Mesendoderm (in vitro differentiated cells): ENCODE measurements around the gene CADPS2.

Experiments
- DNase-seq: peaks from one replicate; pipeline ENCODE4 v3.0.0; 2013
- H2AK5ac ChIP-seq: 2 replicates; pipeline ENCODE4 v1.6.1; 2013; ENCODE audit warnings: low read length, inconsistent platforms
- H2BK120ac ChIP-seq: 2 replicates; pipeline ENCODE4 v1.6.1; 2013; ENCODE audit warnings: low read depth, mild to moderate bottlenecking, low read length, moderate library complexity, mixed read lengths
- H2BK15ac ChIP-seq: replicated peaks from 2 replicates; pipeline ENCODE4 v1.6.1; 2013; ENCODE audit warnings: low read depth, mild to moderate bottlenecking, moderate library complexity
- H2BK5ac ChIP-seq: 2 replicates; pipeline ENCODE4 v1.6.1; 2013; ENCODE audit warnings: low read length, inconsistent platforms
- H3K18ac ChIP-seq: 2 replicates; pipeline ENCODE4 v1.6.1; 2013; ENCODE audit warnings: mild to moderate bottlenecking, low read length, mixed read lengths
- H3K23ac ChIP-seq: one replicate; pipeline ENCODE4 v1.6.1; 2013; ENCODE audit warnings: low read length
- H3K27ac ChIP-seq: 2 replicates; pipeline ENCODE4 v1.5.1; 2013; ENCODE audit warnings: low read depth, mild to moderate bottlenecking, inconsistent platforms, low read length, moderate library complexity
- H3K27me3 ChIP-seq: 2 replicates; pipeline ENCODE4 v1.6.1; 2013; ENCODE audit warnings: low read length, control low read depth, mild to moderate bottlenecking, inconsistent platforms; ENCODE audit not compliant: insufficient read depth, poor library complexity
- H3K36me3 ChIP-seq: 2 replicates; pipeline ENCODE4 v1.6.1; 2013; ENCODE audit warnings: low read length, inconsistent platforms; ENCODE audit not compliant: control insufficient read depth, insufficient read depth
- H3K4ac ChIP-seq: one replicate; pipeline ENCODE4 v1.6.1; 2013; ENCODE audit warnings: low read depth, mild to moderate bottlenecking, low read length, moderate library complexity
- H3K4me1 ChIP-seq: 2 replicates; pipeline ENCODE4 v1.6.1; 2013; ENCODE audit warnings: low read depth, low read length, inconsistent platforms; ENCODE audit not compliant: control insufficient read depth
- H3K4me2 ChIP-seq: 2 replicates; pipeline ENCODE4 v1.6.1; 2013; ENCODE audit warnings: low read length
- H3K4me3 ChIP-seq: 2 replicates; pipeline ENCODE4 v1.5.1; 2013; ENCODE audit warnings: mild to moderate bottlenecking, low read length
- H3K56ac ChIP-seq: one replicate; pipeline ENCODE4 v1.6.1; 2013; ENCODE audit warnings: low read length
- H3K79me1 ChIP-seq: 2 replicates; pipeline ENCODE4 v1.6.1; 2013; ENCODE audit warnings: low read length, inconsistent platforms
- H3K79me2 ChIP-seq: 2 replicates; pipeline ENCODE4 v1.6.1; 2013; ENCODE audit warnings: mild to moderate bottlenecking, low read length; ENCODE audit not compliant: control insufficient read depth, insufficient read depth
- H3K9ac ChIP-seq: 2 replicates; pipeline ENCODE4 v1.6.1; 2013; ENCODE audit warnings: low read length, inconsistent platforms
- H4K5ac ChIP-seq: one replicate; pipeline ENCODE4 v1.6.1; 2013; ENCODE audit warnings: low read length
- H4K8ac ChIP-seq: one replicate; pipeline ENCODE4 v1.6.1; 2013; ENCODE audit warnings: low read depth, mild to moderate bottlenecking, control low read depth, low read length, moderate library complexity
- WGBS: extraction: QIAGEN DNeasy Blood & Tissue Kit; methylation state at CpG from one replicate; pipeline ENCODE4 v1.1.7; 2013; ENCODE audit warnings: low lambda C conversion rate, missing lambda C conversion rate; ENCODE audit not compliant: insufficient coverage; ENCODE audit errors: extremely low coverage; 5-methylcytosine and 5-hydroxymethylcytosine counted together

Gene CADPS2

GRCh38 chr7:122618585-122619189 is 267.6 kb downstream of the CADPS2 start:
- Histone ChIP-seq H3K79me1 (no peaks in the 10 kb centered on the region), H3K27me3 (no peaks in the 10 kb centered on the region), H3K4me3 (no peak overlapping the region), H3K18ac (no peak overlapping the region), H2BK120ac (no peak overlapping the region), H3K23ac (no peak overlapping the region), H3K56ac (no peak overlapping the region), H3K27ac (no peak overlapping the region), H4K8ac (no peak overlapping the region), H2BK5ac (no peak overlapping the region), H2AK5ac (no peak overlapping the region), H3K79me2 (no peaks in the 10 kb centered on the region), H3K4me2 (no peak overlapping the region), H3K9ac (no peak overlapping the region), H2BK15ac (no peak overlapping the region), H3K4me1 (no peaks in the 10 kb centered on the region), H3K4ac (no peak overlapping the region), H4K5ac (no peak overlapping the region), H3K36me3 (no peaks in the 10 kb centered on the region)
- DNase-seq, result no peak
- WGBS, result no CpG with 5 or more reads among the region's 2 CpGs

DNA sequence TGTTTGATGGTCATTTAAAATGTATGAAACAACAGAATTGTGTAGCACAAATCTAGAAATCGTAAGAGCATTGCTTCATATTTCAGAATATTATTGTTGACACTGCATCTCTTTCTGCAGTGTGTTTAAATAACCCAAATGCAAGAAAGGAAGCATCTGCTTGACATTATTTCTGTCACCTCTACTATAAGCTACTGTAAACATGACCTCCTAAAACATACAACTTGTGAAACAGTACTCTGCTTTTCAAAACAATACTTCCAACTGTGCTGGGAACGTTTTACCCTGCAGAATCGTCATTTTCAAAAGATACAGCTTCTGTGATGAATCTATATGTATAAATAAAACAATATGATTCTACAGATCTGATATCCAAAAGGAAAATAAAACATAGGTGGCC is 269.3 kb downstream of the CADPS2 start:
- H3K79me1 ChIP-seq, result no peaks in the 10 kb centered on the region
- no peak overlapping the region for H3K56ac ChIP-seq
- H3K4me1 ChIP-seq, result no peaks in the 10 kb centered on the region
- no peak overlapping the region for H3K23ac ChIP-seq
- no peaks in the 10 kb centered on the region for H3K79me2 ChIP-seq
- H2AK5ac ChIP-seq, result no peak overlapping the region
- H3K27ac ChIP-seq, result no peak overlapping the region
- H3K4ac ChIP-seq, result no peak overlapping the region
- no peak for DNase-seq
- no peak overlapping the region for H3K4me3 ChIP-seq
- H3K9ac ChIP-seq, result no peak overlapping the region
- H3K27me3 ChIP-seq, result no peaks in the 10 kb centered on the region
- no peaks in the 10 kb centered on the region for H3K36me3 ChIP-seq
- no peak overlapping the region for H3K18ac ChIP-seq
- H2BK15ac ChIP-seq, result no peak overlapping the region
- no CpG with 5 or more reads among the region's 3 CpGs for WGBS
- H4K5ac ChIP-seq, result no peak overlapping the region
- H2BK120ac ChIP-seq, result no peak overlapping the region
- H4K8ac ChIP-seq, result no peak overlapping the region
- no peak overlapping the region for H3K4me2 ChIP-seq
- no peak overlapping the region for H2BK5ac ChIP-seq

DNA sequence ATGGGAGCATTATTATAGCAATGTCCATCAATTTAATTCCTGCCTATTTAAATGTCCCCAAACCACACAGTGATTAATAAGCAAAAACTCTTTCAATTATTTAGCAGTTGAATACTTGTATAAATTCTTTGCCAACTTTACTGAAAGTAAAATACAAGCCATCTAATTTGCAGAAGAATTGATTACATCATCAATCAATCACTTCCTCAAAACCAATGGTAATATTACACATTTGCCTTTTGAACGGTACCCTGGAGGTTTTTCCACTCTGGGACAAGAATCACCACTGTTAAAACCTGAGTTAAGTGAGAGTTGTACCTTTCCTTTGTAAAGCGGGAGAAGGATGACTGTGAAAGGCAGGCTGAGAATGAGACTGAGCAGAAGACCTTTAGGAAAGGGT is 280.3 kb downstream of the CADPS2 start:
- no peak overlapping the region for H2BK15ac ChIP-seq
- no peak overlapping the region for H4K8ac ChIP-seq
- no peak overlapping the region for H3K23ac ChIP-seq
- H3K79me2 ChIP-seq, result no peaks in the 10 kb centered on the region
- H3K4me2 ChIP-seq, result no peak overlapping the region
- H3K36me3 ChIP-seq, result no peaks in the 10 kb centered on the region
- H3K4me3 ChIP-seq, result no peak overlapping the region
- H4K5ac ChIP-seq, result no peak overlapping the region
- no peaks in the 10 kb centered on the region for H3K27me3 ChIP-seq
- H2AK5ac ChIP-seq, result no peak overlapping the region
- no peak overlapping the region for H3K4ac ChIP-seq
- DNase-seq, result no peak
- H3K79me1 ChIP-seq, result no peaks in the 10 kb centered on the region
- H3K9ac ChIP-seq, result no peak overlapping the region
- H3K56ac ChIP-seq, result no peak overlapping the region
- no peak overlapping the region for H3K18ac ChIP-seq
- no peak overlapping the region for H3K27ac ChIP-seq
- H3K4me1 ChIP-seq, result no peaks in the 10 kb centered on the region
- no peak overlapping the region for H2BK120ac ChIP-seq
- no CpG with 5 or more reads among the region's 2 CpGs for WGBS
- H2BK5ac ChIP-seq, result no peak overlapping the region

GRCh38 chr7:122604251-122604650 is 282.0 kb downstream of the CADPS2 start:
- no peak overlapping the region for H3K23ac ChIP-seq
- H3K27ac ChIP-seq, result no peak overlapping the region
- no peak overlapping the region for H2AK5ac ChIP-seq
- H2BK120ac ChIP-seq, result no peak overlapping the region
- H3K79me1 ChIP-seq, result no peaks in the 10 kb centered on the region
- H3K4me2 ChIP-seq, result no peak overlapping the region
- H3K27me3 ChIP-seq, result no peaks in the 10 kb centered on the region
- DNase-seq, result no peak
- H3K4ac ChIP-seq, result no peak overlapping the region
- no peaks in the 10 kb centered on the region for H3K79me2 ChIP-seq
- H3K18ac ChIP-seq, result no peak overlapping the region
- no peak overlapping the region for H3K56ac ChIP-seq
- no peak overlapping the region for H3K4me3 ChIP-seq
- H3K9ac ChIP-seq, result no peak overlapping the region
- no peak overlapping the region for H4K8ac ChIP-seq
- no peak overlapping the region for H4K5ac ChIP-seq
- H2BK15ac ChIP-seq, result no peak overlapping the region
- H2BK5ac ChIP-seq, result no peak overlapping the region
- no peaks in the 10 kb centered on the region for H3K4me1 ChIP-seq
- no peaks in the 10 kb centered on the region for H3K36me3 ChIP-seq

- Histone ChIP-seq H3K79me2 (no peaks in the 10 kb centered on the region), H3K18ac (no peak overlapping the region), H2BK120ac (no peak overlapping the region), H3K4me3 (no peak overlapping the region), H3K4me2 (no peak overlapping the region), H3K56ac (no peak overlapping the region), H3K27ac (no peak overlapping the region), H3K9ac (no peak overlapping the region), H4K5ac (no peak overlapping the region), H3K79me1 (no peaks in the 10 kb centered on the region), H2BK15ac (no peak overlapping the region), H3K36me3 (no peaks in the 10 kb centered on the region), H2BK5ac (no peak overlapping the region), H2AK5ac (no peak overlapping the region), H3K27me3 (no peaks in the 10 kb centered on the region), H3K4me1 (no peaks in the 10 kb centered on the region), H4K8ac (no peak overlapping the region), H3K4ac (no peak overlapping the region), H3K23ac (no peak overlapping the region)
- no CpG with 5 or more reads among the region's 2 CpGs for WGBS
- DNase-seq, result no peak
Observed at GRCh38 chr7:122602800-122603199, 283.5 kb downstream of the CADPS2 start.

GRCh38 chr7:122600630-122601029 is 285.6 kb downstream of the CADPS2 start:
- H2BK120ac ChIP-seq, result no peak overlapping the region
- no peak overlapping the region for H3K18ac ChIP-seq
- no peaks in the 10 kb centered on the region for H3K79me2 ChIP-seq
- no peak overlapping the region for H3K27ac ChIP-seq
- no peak overlapping the region for H3K4ac ChIP-seq
- no peak overlapping the region for H4K5ac ChIP-seq
- no peaks in the 10 kb centered on the region for H3K27me3 ChIP-seq
- DNase-seq, result no peak
- no peaks in the 10 kb centered on the region for H3K79me1 ChIP-seq
- no peak overlapping the region for H2AK5ac ChIP-seq
- H3K4me2 ChIP-seq, result no peak overlapping the region
- H3K4me3 ChIP-seq, result no peak overlapping the region
- H3K23ac ChIP-seq, result no peak overlapping the region
- no peak overlapping the region for H3K9ac ChIP-seq
- H4K8ac ChIP-seq, result no peak overlapping the region
- H3K4me1 ChIP-seq, result no peaks in the 10 kb centered on the region
- H3K36me3 ChIP-seq, result no peaks in the 10 kb centered on the region
- no peak overlapping the region for H2BK15ac ChIP-seq
- H3K56ac ChIP-seq, result no peak overlapping the region
- no CpG with 5 or more reads among the region's 2 CpGs for WGBS
- H2BK5ac ChIP-seq, result no peak overlapping the region
